Stimulated activated CD8-positive, alpha-beta memory T cell treated with anti-CD3 and anti-CD28 coated beads, Interleukin-15, amount 100 ng/mL, for 1 hour (primary cell): Measurements from ENCODE around the gene XYLT1.

Experiments used
- DNase-seq: peaks from one replicate; pipeline ENCODE4 v3.0.0-alpha.2; 2020; ENCODE audit warnings: low read depth

XYLT1 gene

GRCh38 chr16:17459903-17460521 is 10.7 kb downstream of the XYLT1 start:
- DNase-seq, result no peak

DNA sequence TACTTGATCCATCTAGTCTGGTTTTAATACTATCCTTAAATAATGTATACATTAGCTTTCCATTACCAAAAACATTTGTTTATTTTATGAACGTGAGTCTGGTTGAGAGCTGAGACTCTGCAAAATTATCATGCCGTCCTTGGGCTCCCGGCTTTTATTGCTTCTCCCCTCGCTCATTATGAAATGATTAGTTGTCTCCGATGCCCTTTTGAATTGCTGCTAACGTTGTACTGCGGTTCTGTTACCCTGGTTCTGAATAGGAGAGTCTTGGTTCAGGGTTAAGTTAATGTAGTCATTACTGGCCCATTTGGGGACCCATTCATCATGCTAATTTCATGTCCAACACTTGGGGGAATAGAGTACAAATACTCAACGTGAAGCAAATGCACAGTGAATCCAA is 12.8 kb downstream of the XYLT1 start:
- DNase-seq, result no peak

DNA sequence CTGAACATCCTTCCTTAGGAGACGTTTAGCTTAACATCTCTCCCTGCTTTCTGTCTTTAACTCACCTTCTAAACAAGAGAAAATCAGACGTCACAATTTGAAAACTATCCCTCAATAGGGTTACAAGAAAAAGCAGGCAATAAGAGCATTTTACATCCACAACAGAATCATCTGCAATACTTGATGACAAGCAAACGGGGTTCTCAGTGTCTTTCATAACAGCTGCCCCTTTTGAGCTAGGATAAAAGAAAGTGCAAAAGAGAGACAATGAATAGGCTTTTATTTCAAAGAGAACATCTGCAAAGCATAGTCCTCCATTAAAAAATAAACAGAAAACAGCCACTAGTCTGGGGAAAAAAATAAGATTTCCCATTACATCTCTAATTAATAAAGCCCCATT is 13.2 kb downstream of the XYLT1 start:
- DNase-seq, result no peak

DNA sequence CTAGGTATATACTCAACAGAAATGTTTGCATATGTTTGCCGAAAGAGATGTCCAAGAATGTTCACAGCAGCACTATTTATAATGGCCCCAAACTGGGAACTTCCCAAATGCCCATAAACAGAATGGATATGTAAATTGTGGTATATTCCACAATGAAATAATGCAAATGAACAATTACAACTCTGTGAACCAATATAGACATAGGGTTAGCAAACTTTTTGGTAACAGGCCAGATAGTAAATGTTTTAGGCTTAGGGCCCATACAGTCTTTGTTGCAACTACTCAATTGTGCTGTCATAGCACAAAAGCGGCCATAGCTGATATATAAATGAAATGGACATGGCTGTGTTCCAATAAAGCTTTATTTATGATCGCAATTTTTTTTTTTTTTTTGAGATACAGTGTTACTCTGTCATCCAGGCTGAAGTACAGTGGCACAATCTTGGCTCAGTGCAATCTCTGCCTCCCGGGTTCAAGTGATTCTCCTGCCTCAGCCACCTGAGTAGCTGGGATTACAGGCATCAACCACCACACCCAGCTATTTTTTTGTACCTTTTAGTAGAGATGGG is 16.5 kb downstream of the XYLT1 start:
- no peak for DNase-seq

GRCh38 chr16:17453364-17454038 is 17.3 kb downstream of the XYLT1 start:
- no peak for DNase-seq

DNA sequence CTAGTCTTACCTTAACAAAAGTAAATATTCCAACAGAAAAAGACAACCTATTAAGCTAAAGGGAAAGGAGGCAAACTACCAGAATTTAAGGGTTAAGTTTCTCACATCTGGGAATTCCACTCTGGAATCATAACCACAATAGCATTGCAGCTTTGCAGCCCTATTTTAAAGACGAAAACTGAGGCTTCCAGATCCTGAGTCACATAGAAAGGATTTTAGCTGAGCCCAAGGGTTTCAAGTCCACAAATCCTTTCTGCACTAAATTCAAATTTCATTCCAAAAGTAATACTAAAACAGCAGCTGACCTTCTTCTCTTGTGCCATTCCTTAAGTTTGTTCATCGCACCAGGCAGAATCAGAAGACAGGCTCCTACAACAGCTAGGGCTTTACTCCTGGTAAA is 17.8 kb downstream of the XYLT1 start:
- DNase-seq, result no peak

DNA sequence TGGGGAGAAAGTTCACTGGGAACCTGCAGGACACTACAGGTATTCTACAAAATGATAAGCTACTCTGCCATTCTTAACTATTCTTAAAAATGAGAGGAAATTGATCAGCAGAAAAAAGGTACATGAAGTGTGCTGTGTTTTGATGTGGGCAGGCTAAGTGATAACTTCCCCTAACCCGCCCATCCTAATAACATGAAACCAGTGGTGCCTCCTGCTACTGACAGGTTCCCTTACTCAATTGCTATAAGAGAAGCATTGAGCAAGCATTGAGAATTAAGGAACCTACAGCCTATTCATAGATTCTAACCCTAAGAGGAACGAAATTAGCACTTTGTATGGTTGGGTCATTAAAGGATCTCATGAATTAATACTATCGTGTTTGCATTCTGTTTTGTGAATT is 18.9 kb downstream of the XYLT1 start:
- DNase-seq, result no peak

- DNase-seq, result no peak
Observed at GRCh38 chr16:17450291-17450690, 20.5 kb downstream of the XYLT1 start.

- DNase-seq, result no peak
Observed at GRCh38 chr16:17448640-17449638, 21.8 kb downstream of the XYLT1 start.

- DNase-seq, result no peak
Observed at GRCh38 chr16:17447101-17447569, 23.6 kb downstream of the XYLT1 start.

DNA sequence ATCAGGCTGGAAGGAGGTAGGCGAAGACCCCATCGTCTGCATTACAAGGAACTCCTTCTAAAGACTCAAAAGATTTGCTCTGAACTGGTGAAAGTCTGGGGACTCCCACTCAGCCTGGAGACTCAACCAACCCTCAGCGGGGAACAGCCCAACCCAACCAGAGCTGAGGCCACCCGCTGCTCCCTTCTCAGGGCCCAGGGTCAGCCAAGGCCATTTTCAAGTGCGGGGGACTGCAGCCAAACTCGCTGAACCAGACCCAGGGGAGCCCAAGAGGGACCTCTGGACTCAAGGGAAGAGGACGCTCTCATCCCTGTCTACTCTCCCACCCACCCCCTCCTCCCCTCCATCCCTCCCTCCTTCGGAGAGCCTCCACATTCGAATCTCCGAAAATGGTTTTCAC is 24.1 kb downstream of the XYLT1 start:
- no peak for DNase-seq

DNA sequence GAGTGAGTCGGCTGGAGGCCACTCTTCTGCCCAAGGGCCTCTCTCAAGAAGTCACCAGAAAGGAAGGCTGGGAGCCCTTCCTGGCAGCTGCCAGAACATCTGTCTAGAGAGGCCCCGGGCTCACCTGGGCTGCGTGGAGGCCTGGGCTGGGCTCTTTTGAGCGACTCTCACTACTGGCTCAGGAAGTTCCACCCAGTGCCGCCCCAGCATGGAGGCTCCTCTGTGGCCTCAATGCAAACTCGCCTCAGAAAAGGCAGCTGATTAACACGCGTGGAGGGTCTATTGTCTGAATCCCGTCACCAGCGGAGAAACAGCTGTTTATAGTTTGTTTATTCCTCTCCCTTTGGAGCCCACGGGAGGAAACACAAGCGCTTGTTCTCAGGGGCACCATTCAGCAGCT is 25.3 kb downstream of the XYLT1 start:
- DNase-seq, result no peak

DNA sequence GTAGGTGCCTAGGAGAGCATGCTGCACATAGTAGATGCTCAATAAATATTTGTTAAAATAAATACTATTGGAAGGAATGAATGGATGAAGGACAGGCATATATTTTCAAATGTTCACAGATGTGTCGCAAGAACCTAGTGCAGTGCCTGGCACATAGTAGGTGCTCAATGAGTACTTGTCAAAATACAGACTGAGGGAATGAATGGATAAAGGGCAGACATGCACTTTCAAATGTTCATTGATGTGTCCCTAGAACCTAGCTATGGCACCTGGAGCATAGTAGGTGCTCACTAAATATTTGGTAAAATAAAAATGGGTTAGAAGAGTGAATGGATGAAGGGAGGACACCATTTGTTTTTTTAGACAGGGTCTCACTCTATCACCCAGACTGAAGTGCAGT is 26.1 kb downstream of the XYLT1 start:
- no peak for DNase-seq

GRCh38 chr16:17440131-17440530 is 30.6 kb downstream of the XYLT1 start:
- no peak for DNase-seq

- no peak for DNase-seq
Observed at GRCh38 chr16:17439580-17439979, 31.2 kb downstream of the XYLT1 start.

GRCh38 chr16:17437981-17438380 is 32.8 kb downstream of the XYLT1 start:
- no peak for DNase-seq

GRCh38 chr16:17437127-17437720 is 33.5 kb downstream of the XYLT1 start:
- DNase-seq, result no peak

- no peak for DNase-seq
Observed at GRCh38 chr16:17435318-17435717, 35.4 kb downstream of the XYLT1 start.

DNA sequence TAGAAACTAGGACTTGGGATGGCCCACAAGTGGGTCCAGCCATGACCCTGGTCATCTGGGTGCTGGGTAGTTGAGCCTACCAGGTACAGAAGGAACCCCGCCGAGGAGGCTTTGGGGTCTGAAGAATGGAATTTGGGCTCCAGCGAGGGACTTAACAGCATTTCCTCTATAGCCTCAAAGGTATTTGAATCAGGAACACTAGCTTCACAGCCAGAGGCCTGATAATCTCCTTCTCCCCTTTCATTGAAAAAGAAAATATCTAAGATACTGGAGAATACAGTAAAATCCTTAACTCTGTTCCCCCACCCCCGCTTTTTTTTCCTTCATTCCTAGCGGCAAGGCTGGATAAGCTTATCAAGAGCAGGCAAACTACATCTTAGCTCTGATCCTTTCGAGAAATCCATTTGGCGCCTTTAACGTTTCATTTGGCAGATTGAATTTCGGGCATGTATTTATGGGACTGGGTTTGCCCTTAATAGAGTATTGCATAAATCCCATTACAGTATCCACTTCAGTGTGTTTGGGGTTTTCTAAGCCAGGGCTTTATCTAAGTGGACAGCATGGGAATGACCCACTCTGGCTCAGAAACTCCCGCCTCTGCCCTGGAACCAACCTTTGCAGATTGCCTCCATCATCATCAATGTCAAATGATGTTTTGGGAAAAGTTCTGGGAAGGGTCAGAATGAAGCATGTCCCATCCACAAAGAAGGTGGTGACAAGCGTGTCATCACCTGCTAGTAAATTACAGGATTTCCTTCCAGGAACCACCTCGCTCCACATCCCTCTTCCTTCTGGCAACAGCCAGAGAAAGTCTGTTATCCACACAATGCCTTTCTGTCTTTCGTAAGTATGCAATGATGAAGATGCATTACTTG is 36.9 kb downstream of the XYLT1 start:
- DNase-seq, result no peak

- DNase-seq, result no peak
Observed at GRCh38 chr16:17432901-17433576, 37.7 kb downstream of the XYLT1 start.
